GM21447 (cell line): ENCODE measurements around the gene PPARD.

ENCODE experiments used
- ATAC-seq: cut with Tn5 transposase; IDR thresholded peaks from one replicate; pipeline ENCODE4 v1.9.1; 2021; ENCODE audit not compliant: unreplicated experiment

Gene PPARD

DNA sequence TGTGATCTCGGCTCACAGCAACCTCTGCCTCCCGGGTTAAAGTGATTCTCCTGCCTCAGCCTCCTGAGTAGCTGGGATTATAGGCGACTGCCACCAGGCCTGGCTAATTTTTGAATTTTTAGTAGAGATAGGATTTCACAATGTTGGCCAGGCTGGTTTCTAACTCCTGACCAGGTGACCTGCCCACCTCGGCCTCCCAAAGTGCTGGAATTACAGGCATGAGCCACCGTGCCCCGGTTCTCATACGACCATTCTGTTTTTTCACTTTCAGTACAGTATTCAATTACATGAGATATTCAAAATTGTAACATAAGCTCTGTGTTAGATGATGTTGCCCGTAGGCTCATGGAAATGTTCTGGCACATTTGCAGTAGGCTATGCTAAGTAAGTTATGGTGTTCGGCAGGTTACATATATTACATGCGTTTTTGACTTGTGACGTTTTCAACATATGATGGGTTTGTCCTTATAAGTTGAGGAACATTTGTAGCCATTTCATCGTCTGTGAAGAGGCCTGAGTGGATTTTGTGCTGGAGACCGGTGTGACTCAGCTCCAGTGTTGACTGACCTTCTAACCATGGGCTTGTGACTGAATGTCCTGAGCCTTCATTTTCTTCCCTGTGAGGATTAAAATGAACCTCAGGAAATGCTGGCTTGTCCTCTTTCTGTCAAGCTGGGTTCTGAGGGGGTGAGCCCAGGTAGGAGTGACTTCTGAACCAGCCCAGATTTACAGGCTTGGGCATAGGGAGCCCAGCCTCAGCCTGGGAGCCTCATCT is 12.2 kb downstream of the PPARD start:
- no peak for ATAC-seq

DNA sequence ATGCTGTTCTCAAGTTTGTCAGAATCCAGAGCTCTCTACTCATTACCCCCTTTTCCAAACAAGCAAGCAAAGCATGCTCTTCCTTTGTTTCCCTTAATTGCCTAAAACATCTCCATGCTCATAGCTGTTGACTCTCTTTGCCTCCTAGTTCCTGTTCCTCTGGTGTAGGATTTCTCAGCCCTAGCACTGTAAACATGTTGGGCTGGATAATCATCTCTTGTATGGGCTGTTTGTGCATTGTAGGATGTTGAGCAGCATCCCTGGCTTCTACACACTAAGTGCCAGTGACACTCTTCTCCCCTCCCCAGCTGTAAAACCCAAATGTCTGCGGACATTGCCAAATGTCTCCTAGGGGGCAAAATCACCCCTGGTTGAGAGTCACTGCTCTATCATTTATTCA is 14.0 kb downstream of the PPARD start:
- no peak for ATAC-seq

DNA sequence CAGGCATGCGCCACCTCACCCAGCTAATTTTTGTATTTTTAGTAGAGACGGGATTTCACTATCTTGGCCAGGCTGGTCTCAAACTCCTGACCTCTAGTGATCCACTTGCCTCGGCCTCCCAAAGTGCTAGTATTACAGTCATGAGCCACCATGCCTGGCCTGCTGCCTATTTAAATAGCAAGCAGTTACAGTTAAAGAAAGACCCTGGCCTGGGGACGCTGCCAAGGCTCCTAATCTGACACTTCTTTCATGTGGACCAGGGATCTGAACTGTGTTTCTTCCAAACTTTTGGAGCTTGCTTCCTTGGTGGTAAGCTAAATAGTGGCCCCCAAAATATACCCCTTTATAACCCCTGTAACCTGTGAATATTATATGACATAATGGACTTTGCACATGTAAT is 15.3 kb downstream of the PPARD start:
- ATAC-seq, result no peak

DNA sequence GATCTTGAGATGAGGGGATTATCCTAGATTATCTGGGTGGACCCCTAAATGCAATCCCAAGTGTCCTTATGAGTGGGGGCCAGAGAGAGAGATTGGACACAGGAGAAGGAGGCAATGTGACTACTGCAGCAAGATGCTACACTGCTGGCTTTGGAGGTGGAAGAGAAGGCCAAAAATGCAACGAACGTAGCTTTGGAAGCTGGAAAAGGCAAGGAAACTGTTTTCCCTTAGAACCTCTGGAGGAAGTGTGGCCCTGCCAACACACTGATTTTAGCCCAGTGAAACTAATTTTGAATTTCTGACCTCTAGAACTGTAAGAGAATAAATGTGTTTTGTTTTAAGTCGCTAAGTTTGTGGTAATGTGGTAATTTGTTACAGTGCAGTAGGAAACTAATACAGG is 15.7 kb downstream of the PPARD start:
- no peak for ATAC-seq

DNA sequence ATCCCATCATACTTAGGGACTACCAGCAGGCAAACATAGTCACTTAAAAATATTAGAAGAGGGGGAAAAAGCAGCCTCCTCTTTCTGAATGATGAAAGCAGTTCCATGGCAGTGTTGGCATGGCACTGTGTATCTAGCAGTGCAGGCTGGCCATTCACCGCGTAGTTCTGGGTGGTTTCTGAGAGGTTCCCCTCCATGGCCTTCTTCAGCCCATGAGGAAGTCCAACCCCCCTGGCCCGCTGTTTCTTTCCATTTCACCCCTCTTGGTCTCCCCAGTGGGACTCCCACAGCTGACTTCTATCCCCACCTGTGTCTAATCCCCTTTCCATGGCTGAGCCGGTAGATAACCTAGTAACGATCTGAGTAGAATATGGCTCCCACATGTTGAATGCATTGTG is 17.0 kb downstream of the PPARD start:
- ATAC-seq, result no peak

DNA sequence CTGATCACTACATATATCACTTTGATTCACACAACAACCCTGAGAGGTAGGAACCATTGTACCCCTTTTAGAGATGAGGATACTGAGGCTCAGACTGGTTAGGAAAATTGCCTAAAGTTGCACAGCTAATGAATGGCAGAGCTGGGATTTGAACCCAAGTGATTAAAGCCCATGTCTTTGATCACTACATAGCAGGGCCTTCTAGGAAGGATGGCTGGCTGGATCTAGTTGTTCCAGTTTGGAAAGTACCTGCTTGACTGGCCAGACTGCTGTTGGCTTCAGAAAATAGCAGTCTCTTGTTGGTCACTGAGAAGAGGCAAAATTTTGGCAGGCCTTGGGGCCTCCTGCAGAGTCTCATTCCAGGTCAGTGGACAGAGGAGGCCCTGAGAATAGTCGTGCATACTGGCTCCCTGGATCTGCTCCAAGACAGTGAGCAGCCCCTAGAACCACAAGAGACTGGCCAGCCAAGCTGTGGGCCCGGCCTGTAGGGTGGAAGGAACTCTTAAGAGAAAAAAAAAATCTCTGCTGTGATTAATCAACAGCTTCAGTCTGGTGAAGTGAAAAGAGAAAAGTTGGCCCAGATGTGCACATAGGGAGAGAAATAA is 17.5 kb downstream of the PPARD start:
- no peak for ATAC-seq

DNA sequence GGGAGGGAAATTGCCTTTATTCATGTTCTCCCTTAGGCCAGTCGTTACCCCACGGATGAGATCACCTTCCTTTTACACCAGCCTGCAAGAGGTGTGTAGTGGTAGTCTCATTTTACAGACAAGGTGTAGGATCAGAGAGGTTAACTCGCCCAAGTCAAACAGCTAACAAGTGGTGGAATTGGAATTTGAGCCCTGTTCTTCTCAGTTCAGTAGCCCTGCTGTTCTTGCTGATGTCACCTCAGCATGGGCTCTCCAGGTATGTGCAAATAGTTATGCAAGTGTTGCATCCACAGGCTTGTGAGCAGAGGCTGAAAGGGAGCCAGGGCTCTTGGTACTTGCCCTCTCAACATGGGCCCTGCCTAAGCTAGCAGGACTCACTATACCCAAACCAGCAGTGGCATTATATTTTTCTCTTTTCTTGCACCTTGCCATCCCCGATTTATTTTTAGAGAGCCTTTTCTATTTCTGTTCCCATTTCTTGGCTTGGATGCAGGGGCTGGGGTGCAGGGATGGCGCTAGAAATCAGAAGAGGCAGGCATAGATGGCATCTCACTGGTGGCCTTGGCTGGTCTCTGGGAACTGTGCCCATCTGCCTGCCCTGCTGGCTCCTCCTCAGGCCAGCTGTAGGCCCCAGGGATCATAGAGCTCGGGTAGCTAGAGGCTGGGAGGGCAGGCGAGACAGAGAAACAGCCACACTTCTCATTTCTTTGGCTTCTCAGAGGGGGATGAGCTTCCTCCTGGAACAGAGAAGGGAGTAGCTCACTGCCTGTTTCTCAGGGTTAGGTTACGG is 18.2 kb downstream of the PPARD start:
- no peak for ATAC-seq

DNA sequence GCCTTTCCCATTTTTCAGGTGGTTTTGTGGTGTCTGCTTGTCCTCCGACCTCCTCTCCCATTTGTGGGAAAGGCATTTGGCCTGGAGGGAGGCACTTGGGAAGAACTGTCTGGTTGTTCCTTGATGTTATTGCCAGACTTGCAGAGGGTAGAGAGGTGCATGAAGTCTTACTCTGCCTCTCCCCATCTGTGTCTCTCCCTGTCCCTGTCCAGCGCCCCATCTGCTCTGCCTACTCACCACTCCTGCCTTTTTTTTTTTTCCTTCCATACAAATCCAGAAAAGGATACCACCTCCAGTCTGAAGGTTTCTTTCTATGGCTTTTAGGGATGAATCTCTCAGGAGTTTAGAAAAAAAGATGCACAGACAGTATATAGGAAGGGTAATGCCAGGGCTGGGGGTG is 19.8 kb downstream of the PPARD start:
- ATAC-seq, result no peak

DNA sequence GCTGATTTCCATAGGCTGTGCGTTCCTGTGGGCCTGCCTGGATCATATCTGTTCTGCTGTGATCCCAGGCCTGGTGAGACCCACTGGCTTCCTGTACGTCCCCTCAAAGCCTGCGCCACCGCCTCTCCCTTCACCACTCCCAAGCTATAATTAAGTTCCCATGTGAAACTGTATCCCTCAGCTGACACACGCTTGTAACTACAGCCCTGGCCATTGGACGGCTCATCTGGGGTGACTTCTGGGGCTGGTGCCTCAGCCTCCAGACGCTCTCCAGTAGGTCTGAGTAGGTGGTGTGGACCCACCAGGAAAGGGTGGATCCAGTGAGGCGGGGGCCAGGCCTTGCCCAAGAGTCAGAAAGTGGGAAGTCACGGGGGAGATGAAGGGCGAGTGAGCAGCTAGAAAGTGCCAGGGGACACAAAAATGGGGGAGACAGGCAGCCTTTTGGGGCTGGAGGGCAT is 21.0 kb downstream of the PPARD start:
- no peak for ATAC-seq

DNA sequence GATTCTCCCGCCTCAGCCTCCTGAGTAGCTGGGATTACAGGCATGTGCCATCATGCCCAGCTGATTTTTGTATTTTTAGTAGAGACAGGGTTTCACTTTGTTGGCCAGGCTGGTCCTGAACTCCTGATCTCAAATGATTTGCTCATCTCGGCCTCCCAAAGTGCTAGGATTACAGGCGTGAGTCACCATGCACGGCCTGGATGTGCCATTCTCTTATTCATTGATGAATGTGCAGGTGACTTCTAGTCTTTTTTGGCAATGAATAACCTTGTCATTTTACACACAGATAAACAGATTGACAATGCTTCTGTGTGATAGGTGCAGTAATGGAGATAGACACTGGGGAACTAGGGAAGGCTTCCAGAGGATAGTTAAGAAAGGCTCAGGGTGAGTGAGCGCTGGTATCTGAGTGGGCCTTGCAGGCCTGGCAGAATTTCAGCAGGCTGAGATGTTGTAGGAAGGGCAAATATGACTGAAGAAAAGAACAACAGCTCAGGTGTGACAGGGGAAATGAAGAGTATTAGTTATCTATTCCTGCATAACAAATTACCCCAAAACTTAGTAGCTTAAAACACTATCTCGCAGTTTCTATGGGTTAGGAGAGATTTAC is 23.3 kb downstream of the PPARD start:
- ATAC-seq, result no peak

DNA sequence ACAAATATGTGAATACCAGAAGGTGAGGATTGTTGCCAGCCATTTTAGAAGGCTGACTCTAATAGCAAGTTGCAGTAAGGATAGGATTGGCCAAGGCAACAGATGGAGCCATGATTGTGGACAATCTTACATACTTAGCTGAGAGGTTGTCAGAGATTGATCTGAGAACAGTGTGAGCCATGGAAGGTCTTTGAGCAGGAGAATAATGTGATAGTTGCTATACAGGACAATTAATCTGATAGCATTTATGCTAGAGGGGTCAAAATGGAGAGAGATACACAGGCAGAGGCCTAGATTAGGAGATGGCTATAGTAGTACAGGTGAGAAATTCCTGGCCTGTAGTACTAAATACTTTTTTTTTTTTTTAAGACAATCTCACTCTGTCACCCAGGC is 23.8 kb downstream of the PPARD start:
- ATAC-seq, result no peak

DNA sequence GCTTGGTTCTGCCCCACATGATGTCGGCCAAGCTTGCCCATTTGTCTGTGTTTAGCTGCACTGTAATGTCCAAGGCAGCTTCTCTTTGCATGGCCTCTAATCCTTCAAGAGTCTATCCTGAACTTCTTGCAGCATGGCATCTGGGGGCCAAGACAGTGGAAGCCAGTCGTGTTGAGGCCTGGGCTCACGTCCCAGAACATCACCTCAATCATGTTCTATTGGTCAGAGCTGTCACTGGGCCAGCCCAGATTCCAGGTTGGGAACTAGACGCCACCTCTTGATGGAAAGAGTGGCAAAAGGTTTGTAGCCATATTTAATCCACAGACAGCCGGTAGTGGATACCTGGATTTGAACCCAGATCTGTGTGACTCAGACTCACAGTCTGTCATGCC is 25.3 kb downstream of the PPARD start:
- ATAC-seq, result no peak

DNA sequence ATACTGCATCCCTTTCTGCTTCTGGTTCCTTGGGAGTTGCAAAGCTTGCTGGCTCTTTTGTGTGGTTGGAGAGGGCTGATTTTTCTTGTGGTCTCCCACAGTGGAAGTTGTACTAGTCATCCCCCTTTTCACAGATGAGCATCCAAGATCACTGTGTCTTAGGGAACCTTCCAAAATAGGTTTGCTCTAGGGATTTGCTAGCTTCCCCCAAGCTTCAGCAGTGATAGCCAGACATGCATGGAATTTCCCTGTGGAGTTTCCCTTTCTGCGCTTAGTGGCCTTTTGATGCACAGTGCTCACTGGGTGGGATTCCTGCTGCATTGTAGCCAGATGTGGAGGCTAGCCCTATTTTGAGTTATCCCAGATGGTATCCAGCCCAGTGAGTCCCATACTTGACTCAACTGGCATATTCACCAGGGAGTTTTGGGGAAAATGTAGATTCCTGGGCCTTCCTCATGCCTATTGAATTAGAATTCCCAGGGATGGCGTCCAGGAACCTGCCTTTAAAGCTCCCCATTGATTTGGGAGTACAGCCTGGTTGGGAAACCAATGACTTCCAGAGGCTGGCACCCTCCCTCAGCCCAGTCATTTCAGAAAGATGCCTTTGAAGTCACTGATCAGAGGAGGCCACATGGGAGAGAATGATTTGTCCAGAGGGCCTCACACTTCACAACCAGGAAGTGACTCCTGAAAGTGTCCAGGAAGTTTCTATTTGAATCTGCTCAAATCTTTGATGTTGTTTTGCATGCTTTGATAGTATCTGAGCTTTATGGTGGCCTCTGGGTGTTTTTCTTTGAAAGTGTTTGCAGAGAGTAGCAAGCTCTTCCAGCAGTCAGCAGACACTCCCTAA is 25.9 kb downstream of the PPARD start:
- ATAC-seq, result no peak

DNA sequence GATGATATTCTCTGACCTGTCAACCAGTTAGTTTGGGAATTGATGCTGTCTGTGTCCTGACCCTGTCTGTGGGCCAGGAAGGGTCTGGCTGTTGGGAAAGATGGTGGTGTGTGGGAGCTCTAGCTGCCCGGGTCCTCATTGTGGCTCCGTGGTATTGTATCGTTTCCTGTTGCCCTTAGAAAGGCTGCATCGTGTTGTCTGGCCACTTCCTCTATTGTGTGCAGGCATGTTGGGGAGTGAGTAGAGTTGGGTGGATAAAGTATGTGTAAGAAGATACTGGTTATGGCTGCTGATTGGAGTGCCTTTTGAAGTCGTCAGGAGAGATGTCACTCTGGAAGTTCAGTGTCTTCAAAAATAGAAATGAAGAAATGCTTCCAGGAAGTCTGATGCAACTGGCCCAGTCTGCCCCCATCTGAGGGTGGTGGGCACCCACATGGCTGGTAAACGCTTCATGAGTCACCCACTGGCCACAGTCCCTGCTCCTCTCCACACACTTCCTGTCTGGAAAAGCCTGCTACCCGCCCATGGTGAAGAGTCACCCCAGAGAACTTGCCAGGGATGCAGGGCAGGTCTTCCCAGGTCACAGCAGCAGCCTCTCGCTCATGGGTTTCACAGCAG is 27.9 kb downstream of the PPARD start:
- ATAC-seq, result peak; percentile 65

DNA sequence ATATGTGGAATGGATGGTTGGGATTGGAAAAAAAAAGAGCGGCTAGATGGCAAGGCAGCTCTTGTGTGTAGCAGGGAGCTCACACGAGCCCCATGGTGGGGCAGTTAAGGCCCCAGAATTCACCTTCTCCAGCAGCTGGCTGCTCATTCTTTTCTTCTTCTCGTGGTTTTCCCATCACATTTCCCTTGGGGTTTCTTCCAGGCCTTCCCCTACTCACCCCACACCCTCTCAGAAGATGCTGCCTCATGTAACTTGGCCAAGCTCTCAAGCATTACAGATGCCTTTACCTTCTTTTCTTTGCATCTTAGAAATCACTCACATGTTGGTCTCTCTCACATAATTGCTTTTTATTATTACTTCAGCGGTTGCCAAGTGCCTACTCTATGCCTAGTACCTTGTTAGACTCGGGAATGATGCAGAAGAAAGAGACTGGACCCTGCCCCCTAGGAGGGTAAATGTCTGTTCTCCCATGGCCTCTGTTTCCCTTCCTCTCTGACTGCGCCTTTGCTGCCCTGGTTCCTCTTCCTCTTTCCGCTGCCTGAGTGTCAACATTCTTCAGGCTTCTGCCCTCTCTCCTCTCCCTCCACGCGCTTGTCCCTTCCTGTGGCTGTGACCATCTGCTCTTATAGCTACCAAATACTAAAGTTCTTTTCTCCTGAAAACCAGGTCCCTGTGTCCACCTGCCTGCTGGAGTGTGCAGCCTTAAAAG is 28.6 kb downstream of the PPARD start:
- no peak for ATAC-seq

DNA sequence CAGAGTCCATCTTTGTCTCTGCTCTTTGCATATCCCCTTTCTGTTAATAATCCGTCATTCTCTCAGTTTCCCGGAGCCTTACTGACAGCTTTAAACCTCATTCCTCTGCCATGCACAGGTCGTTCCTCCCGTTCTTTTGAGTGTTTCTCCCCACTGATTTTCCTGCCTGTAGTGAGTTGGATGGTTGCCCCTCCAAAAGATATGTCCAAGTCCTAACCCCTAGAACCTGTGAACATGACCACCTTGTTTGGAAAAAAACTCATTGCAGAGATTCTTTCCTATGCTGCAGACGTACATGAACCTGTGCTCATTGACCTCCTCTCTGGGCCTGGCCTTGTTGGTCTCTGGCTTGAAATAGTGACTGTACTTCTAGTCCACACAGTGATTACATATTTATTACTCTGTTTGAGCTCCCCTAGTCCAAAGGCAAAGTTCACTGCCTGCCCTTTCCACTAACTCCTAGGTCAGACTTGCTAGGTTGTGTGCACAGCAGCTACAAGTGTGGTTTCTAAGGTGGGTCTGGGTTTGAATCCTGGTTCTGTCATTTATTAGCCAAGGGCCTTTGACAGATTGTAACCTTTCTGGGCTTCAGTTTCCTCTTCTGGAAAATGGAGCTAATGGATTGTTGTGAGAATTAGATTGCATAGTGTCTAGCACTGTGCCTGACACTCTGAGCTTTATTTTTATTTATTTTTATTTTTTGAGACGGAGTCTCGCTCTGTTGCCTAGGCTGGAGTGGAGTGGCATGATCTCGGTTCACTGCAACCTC is 29.3 kb downstream of the PPARD start:
- ATAC-seq, result no peak

DNA sequence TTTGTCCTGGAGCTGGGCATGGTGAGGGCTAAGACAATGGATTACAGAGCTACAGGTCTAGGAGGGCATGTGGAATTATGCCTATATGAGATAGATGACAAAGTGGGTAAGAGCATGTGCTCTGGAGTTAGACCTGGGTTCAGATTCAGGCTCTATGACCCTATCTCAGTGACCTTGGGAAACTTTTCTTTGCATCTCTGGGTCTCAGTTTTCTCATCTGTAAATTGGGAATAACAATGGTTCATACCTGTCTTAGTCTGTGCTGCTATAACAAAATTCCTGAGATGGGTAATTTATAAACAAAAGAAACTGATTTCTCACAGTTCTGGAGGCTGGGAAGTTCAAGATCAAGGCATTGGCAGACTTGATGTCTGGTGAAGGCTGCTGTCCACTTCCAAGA is 30.3 kb downstream of the PPARD start:
- no peak for ATAC-seq

DNA sequence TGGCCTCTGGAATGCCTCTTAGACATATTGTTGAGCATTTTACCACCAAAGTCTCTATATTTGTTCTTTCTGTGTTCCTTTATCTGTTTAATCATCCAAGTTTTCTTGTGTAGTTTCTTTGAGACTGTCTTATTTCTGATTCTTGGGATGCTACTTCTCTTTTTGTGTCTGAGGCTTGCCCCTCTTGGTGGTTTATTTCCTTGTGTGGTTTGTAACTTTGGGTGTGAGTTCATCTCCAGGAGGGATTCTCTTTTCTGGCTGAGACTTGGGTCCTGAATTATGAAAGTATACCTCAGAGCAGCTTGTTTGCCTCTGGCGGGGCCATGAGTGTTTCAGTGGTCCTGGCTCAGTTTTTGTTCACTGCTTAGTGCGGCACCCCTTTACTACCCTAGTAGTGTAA is 33.9 kb downstream of the PPARD start:
- ATAC-seq, result no peak

DNA sequence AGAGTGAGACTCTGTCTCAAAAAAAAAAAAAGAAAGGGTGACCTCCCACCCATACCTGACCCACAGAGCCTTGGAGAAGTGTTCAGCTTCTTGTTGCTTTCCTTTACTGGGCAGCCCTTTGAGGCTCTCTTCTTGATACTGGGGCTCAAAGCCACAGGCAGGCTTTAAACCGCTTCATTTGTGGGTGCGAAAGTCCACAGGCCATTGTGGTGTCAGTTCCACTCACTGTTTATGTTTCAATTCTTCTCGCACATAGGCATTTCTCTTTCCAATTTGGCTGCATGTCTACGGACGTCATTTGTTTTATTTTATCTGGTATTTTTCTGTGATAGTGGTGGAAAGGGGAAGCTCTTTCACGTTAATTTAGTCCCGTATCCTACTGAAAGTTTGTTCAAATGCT is 34.6 kb downstream of the PPARD start:
- no peak for ATAC-seq
